Transverse colon (tissue), 4 donors: ENCODE data around the gene GNA15. TPM values are rescaled to one million over a fixed set of nuclear protein-coding genes. Genes with fewer than 3 reads are reported as not detected.

ENCODE experiments used
- DNase-seq: peaks from one replicate; pipeline ENCODE4 v3.0.0-alpha.2; 2019
- H3K27ac ChIP-seq, 4 donors: fragments of 200-600 bp; sonication (generic); 2 replicates each; pipeline ENCODE4 v1.5.1; 2016 to 2018; ENCODE audit warnings: inconsistent platforms in 4 of 4
- H3K27me3 ChIP-seq: fragments of 200-600 bp; sonication (generic); 2 replicates; pipeline ENCODE4 v1.5.1; 2017; ENCODE audit warnings: inconsistent platforms
- H3K36me3 ChIP-seq, 4 donors: fragments of 200-600 bp; sonication (generic); 2 replicates each; pipeline ENCODE4 v1.5.1; 2017 to 2019; ENCODE audit warnings: inconsistent platforms in 4 of 4
- H3K4me1 ChIP-seq, 4 donors: fragments of 200-600 bp; sonication (generic); 2 replicates each; pipeline ENCODE4 v1.5.1; 2017 to 2020; ENCODE audit warnings: inconsistent platforms in 4 of 4
- H3K4me3 ChIP-seq, 4 donors: fragments of 200-600 bp; sonication (generic); 1 replicate in 1 of 4; 2 replicates in 3 of 4; pipeline versions ENCODE4 v1.5.1 to v1.6.1; 2017 to 2019; ENCODE audit warnings: inconsistent platforms in 4 of 4
- H3K9me3 ChIP-seq, 2 donors: fragments of 200-600 bp; sonication (generic); 2 replicates each; pipeline ENCODE4 v1.5.1; 2017 to 2019; ENCODE audit warnings: inconsistent platforms in 2 of 2
- CTCF ChIP-seq, 5 experiments: fragments of 200-600 bp in 3 of 5; fragments of 450-650 bp in 2 of 5; sonication (generic) in 3 of 5; IDR thresholded peaks; 1 replicate in 2 of 5; 2 replicates in 3 of 5; pipeline ENCODE4 v1.5.1; 2016 to 2017; ENCODE audit warnings: antibody characterized with exemption in 5 of 5, inconsistent platforms in 3 of 5, mild to moderate bottlenecking in 2 of 5, moderate library complexity in 1 of 5
- EP300 ChIP-seq: sonication (generic); formaldehyde crosslinking; IDR thresholded peaks from one replicate; pipeline ENCODE4 v1.6.1; 2017; ENCODE audit warnings: antibody characterized with exemption, low read depth
- POLR2A ChIP-seq: fragments of 450-650 bp; IDR thresholded peaks from one replicate; pipeline ENCODE4 v1.6.1; 2016; ENCODE audit warnings: antibody characterized with exemption, mild to moderate bottlenecking, moderate library complexity
- POLR2AphosphoS5 ChIP-seq, 3 donors: sonication (generic); formaldehyde crosslinking; IDR thresholded peaks; one replicate each; pipeline ENCODE4 v1.6.1; 2016; ENCODE audit warnings: antibody characterized with exemption in 3 of 3
- WGBS, 2 donors: methylation state at CpG; one replicate each; pipeline ENCODE4 v1.1.5; 2018; ENCODE audit warnings: low coverage in 1 of 2; 5-methylcytosine and 5-hydroxymethylcytosine counted together
- in situ Hi-C, 4 donors: fragments of 200-750 bp; cut with MboI; loops; one replicate each; pipeline versions ENCODE4 v1.15.0 to v1.15.1; 2017; ENCODE audit warnings: low sequenced_read_pairs in 3 of 4, low pct_ligation_motif_present in 1 of 4, low pct_unique_long_range_greater_than_20kb in 1 of 4
- intact Hi-C: fragments of 100-400 bp; cut with DNase I; formaldehyde crosslinking; loops from one replicate; pipeline ENCODE4 v1.15.1; 2023; ENCODE audit warnings: low total_unique reads
- total RNA-seq, 4 donors: library from RNA; depleted of rRNA; stranded (reverse); fragments of >200 nt; gene quantifications; one replicate each; pipeline ENCODE4 v1.1.0, GENCODE V29; 2016

Gene GNA15
- total RNA-seq, 4 donors from 2014 or later, result 1.9 to 2.2 TPM; not detected in 2

GRCh38 chr19:3193256-3194105, 57.6 kb downstream of the GNA15 start:
- Histone ChIP-seq H3K4me3 (no peak overlapping the region), H3K36me3 (peaks cover 0 to 5% (median 0%) of the 10 kb centered on the region in 4 donors), H3K27ac (no peak overlapping the region), H3K4me1 (peaks cover 6 to 17% (median 16%) of the 10 kb centered on the region in 4 donors), H3K9me3 (no peaks in the 10 kb centered on the region), H3K27me3 (no peaks in the 10 kb centered on the region)
- no peak for TF ChIP-seq EP300
- no peak for TF ChIP-seq POLR2A
- no peak for TF ChIP-seq CTCF (IDR thresholded peaks at IDR 0.05)
- TF ChIP-seq POLR2AphosphoS5 (IDR thresholded peaks at IDR 0.05), result no peak
- WGBS, 2 donors, result 88% methylated on average over 36 of the region's 40 CpGs; no CpG with 5 or more reads in 1 of the 2 donors
- DNase-seq, result no peak
- in situ Hi-C loops (no loop called here), intact Hi-C loops (no loop called here)

- TF ChIP-seq POLR2AphosphoS5 (IDR thresholded peaks at IDR 0.05) (no peak), POLR2A (no peak), CTCF (IDR thresholded peaks at IDR 0.05) (no peak), EP300 (no peak)
- peaks cover 0 to 5% (median 0%) of the 10 kb centered on the region in 4 donors for H3K36me3 ChIP-seq
- no peaks in the 10 kb centered on the region for H3K27me3 ChIP-seq
- H3K4me1 ChIP-seq, result peaks cover 1 to 8% (median 8%) of the 10 kb centered on the region in 4 donors
- no peak overlapping the region for H3K27ac ChIP-seq
- DNase-seq, result no peak
- intact Hi-C loops (no loop called here), in situ Hi-C loops (no loop called here)
- H3K9me3 ChIP-seq, result no peaks in the 10 kb centered on the region
- WGBS, 2 donors, result 77 to 92% methylated on average over 6 to 17 of the region's 17 CpGs
- no peak overlapping the region for H3K4me3 ChIP-seq
Observed at GRCh38 chr19:3194106-3195087, 58.6 kb downstream of the GNA15 start.

GRCh38 chr19:3196064-3196932, 60.5 kb downstream of the GNA15 start:
- Histone ChIP-seq H3K27ac (no peak overlapping the region), H3K9me3 (no peaks in the 10 kb centered on the region), H3K4me1 (no peaks in the 10 kb centered on the region), H3K36me3 (peaks cover 0 to 5% (median 0%) of the 10 kb centered on the region in 4 donors), H3K4me3 (no peak overlapping the region), H3K27me3 (no peaks in the 10 kb centered on the region)
- in situ Hi-C loops (no loop called here), intact Hi-C loops (no loop called here)
- DNase-seq, result no peak
- WGBS, 2 donors, result 94 to 100% methylated on average over 3 to 35 of the region's 42 CpGs
- TF ChIP-seq POLR2AphosphoS5 (IDR thresholded peaks at IDR 0.05) (no peak), CTCF (IDR thresholded peaks at IDR 0.05) (no peak), POLR2A (no peak), EP300 (no peak)
